GM18909 (cell line): Measurements from ENCODE around the gene SEPTIN8.

Source experiments
- ATAC-seq: cut with Tn5 transposase; IDR thresholded peaks from one replicate; pipeline ENCODE4 v1.9.1; 2021; ENCODE audit warnings: mild to moderate bottlenecking; ENCODE audit not compliant: unreplicated experiment, poor library complexity

The SEPTIN8 gene

GRCh38 chr5:132788508-132788907, 11.5 kb upstream of the SEPTIN8 start:
- ATAC-seq: no peak

- no peak for ATAC-seq
Observed at GRCh38 chr5:132787076-132787475, 10.0 kb upstream of the SEPTIN8 start.

- ATAC-seq: no peak
Observed at GRCh38 chr5:132785864-132786263, 8.8 kb upstream of the SEPTIN8 start.

DNA sequence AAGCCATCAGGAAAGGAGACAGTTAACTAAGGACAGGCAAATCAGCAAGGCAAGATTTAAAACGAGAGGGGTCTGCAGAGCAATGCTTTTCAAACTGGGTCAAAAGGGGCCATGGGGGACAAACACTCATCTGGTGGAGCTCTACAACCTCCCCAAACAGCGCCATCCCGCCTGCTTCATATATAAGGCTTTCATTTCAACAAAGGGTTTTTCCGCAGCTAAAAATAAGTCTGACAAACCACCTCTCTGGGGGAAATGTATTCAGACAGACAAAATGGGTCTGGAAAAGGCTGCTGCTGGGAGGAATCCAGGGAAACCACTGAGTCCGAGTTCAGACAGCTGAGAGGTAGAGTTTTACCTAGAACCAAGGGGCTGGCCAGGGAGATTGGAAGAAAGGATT, 8.3 kb upstream of the SEPTIN8 start:
- no peak for ATAC-seq

DNA sequence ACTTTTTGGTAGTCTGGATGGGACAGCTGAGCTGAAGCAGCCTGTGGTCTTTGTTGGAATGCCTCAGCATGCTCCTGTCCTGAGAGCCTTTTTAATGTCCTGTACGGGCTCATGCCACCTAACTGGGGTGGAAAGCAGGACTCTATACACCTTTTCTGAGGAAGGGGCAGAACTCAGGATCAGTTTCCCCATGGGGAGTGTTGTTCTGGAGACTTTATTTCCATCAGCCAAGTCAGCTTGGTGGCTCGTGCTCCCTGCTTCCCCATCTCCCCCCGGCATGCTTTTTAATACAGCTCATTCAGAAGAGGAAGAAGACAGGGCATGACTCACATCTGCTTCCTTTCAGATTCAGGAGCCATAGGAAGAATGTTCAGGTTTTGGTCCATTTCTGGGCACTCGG, 5.1 kb upstream of the SEPTIN8 start:
- no peak for ATAC-seq

DNA sequence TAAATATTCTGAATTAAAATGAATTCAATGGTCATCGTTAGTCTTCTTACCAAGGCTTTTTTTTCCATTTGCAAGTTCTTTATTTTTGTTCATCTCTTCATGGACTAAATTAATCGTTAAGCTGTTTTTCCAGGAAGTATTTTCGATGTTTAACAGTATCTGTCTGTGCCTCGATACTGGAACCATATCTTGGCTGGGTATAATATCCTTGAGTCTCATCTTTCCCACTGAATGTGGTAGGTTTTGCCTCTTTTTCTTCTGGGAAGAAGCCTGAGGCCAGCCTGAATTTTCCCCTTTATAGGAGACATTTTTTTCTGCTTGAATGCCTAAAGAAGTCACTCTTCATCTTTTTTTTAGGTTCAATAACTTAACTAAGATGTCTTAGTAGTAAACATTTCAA, 4.0 kb upstream of the SEPTIN8 start:
- ATAC-seq: no peak

GRCh38 chr5:132780577-132780976, 3.5 kb upstream of the SEPTIN8 start:
- ATAC-seq: no peak

GRCh38 chr5:132779961-132780360, 2.9 kb upstream of the SEPTIN8 start:
- ATAC-seq: no peak

- no peak for ATAC-seq
Observed at GRCh38 chr5:132778856-132779255, 1.8 kb upstream of the SEPTIN8 start.

DNA sequence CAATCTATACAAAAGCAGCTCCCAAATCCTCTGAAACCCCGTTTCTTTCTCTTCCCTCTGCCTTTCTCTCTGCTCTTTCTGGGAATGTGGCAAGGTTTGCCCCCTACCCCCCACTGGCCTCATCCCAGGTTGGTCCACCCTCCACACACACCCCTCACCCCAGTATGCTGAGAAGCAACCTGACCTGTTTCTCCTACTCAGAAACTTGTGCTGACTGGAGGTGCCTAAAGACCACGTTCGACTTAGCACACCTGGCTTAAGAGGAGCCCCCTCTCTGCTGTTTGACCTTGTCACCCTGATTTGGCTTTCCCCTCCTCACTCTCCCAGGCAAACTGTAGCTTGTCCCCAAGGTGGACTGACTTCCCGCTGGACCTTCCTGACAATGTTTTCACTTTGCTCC, 1.1 kb upstream of the SEPTIN8 start:
- no peak for ATAC-seq

GRCh38 chr5:132776938-132777208, 166 bp downstream of the SEPTIN8 start:
- ATAC-seq: no peak

- no peak for ATAC-seq
Observed at GRCh38 chr5:132776131-132776937, 705 bp downstream of the SEPTIN8 start.

GRCh38 chr5:132775476-132775961, 1.5 kb downstream of the SEPTIN8 start:
- no peak for ATAC-seq

GRCh38 chr5:132774896-132775295, 2.1 kb downstream of the SEPTIN8 start:
- ATAC-seq: no peak

DNA sequence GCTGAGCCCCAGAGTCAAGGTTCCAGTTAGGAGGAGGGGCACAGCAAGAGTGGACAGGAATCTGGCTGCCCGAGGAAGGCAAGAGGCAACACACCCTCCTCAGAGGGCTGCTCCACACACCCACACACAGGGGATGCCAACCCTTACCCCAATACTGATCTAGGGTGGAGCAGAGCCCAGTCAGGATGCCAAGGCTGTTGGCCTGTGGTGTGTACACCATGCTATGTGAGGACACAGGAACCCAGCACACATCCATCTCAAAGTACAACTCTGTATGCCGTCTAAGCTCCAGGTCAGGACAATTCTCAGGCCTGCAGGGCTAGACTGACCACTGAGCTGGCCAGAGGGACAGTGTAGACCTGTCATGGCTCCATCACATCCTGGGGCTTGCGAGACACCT, 2.6 kb downstream of the SEPTIN8 start:
- no peak for ATAC-seq

- ATAC-seq: no peak
Observed at GRCh38 chr5:132773601-132774355, 3.3 kb downstream of the SEPTIN8 start.

- no peak for ATAC-seq
Observed at GRCh38 chr5:132773114-132773513, 3.9 kb downstream of the SEPTIN8 start.

- ATAC-seq: no peak
Observed at GRCh38 chr5:132772291-132773070, 4.6 kb downstream of the SEPTIN8 start.

GRCh38 chr5:132771503-132771998, 5.5 kb downstream of the SEPTIN8 start:
- ATAC-seq: no peak

DNA sequence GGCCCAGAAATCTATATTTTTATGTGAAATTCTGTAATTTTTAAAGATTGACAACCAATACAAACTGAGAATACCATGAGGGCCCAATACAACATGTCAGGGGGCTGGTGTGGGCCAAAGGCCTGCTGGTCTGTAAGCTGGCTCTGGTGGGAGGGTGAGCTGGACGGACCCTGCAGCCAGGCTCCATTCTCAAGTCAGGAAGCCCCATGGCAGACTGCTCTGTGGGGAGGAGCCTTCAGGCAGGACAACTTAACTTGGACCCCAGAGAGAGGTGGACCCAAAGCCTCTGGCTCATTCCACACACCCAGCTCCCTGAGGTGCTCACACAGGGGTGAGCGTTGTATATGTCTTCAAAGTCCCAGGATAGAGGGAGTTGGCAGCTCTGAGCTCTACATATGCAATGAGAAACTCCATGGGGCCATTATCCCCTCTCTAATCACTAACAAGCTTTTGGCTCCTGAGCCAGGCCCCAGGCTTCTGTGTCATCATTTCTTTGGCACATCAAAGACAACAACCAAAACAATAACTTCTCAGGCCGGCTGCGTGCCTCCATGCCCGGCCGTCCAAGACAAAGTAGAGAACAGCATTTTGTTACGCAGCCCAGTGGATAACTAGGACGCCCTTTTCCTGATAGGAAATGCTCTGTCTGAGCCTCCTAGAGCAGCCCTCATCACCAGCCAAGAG, 6.4 kb downstream of the SEPTIN8 start:
- no peak for ATAC-seq
